Erythroblast (primary cell): ENCODE measurements around the gene AOAH.

ENCODE experiments used
- GATA1 ChIP-seq: IDR thresholded peaks from 2 replicates; pipeline ENCODE4 v1.6.1; 2011; ENCODE audit warnings: low read depth, mild to moderate bottlenecking, control low read depth, low read length, moderate library complexity
- POLR2A ChIP-seq: IDR thresholded peaks from 2 replicates; pipeline ENCODE4 v1.6.1; 2011; ENCODE audit warnings: mild to moderate bottlenecking, low read length

DNA sequence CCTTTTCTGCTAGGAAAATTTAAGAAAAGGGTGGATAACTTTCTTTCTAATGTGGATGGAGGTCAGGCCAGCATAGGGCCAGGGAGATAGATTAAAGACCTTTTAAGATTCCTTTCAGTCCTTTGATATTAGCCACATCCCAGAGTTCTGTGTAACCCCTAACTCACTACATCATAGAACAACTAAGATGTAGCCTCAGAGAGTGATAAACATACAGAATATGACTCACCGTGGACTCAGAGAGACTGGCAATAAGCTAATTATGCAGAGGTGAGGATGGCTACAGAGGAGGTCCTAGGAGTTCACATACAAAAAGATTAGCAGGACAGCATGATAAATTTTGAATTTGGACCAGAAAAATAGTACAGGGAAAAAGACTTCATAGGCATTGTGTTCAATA, 141.0 kb downstream of the AOAH start:
- no peak for TF ChIP-seq POLR2A
- no peak for TF ChIP-seq GATA1
